Measurements from ENCODE around the gene IRF2.

Gene IRF2

GRCh38 chr4:184475096-184475461 is 729 bp upstream of the IRF2 start:
- no CpG with 5 or more reads among the region's 17 CpGs for WGBS (ENCODE audit: extremely low coverage, insufficient coverage, insufficient read length)

DNA sequence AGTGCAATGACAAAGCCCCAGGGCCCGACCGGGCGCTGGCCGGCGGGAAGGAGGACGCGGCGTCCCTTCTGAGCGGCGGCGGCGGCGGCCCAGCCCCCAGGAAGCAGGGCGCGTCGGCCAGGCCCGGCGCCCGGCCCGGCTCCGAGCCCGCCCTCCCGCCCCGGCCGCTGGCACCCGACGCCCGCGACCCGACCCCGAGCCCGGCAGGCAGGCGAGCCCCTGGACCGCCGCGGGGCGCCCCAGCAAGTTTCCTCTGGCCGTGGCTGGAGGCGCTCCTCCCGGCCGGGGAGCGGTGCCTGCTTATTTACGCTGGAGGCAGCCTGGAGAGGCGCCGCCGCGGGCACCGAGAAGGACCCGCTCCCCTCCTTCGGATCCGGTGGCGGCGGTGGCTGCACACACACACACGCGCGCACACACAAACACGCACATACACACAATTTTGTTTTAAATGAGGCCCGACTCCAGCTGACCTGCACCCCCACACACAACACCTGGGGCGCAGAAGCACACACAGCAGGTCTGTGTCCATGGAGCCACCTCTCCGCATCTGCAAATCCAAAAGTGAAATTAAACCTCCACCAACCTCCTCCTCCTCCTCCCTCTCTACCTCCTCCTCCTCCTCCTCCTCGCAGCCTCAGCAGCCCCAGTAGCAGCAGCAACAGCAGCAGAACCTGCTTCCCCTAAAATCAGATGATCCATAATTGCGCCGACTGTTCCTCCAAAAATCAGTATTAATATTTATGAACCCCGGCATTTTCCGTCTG is 669 bp downstream of the IRF2 start:
- DNase-seq = peak; percentile 35 to 55

More at GRCh38 chr4:184475096-184475461, 729 bp upstream of the IRF2 start:
- no peaks in the 10 kb centered on the region for H3K36me3 ChIP-seq (ENCODE audit: control insufficient read depth in 1 of 2, insufficient read depth in 2 of 2, low read length in 2 of 2)
- peak overlapping the region; percentile 39 for H3K4ac ChIP-seq (ENCODE audit: low read depth, low read length)
- H3K23ac ChIP-seq (ENCODE audit: low read length) = no peak overlapping the region
- H2BK120ac ChIP-seq (ENCODE audit: insufficient read depth, low read length, poor library complexity) = no peak overlapping the region
- peak overlapping the region; percentile 42 for H3K9ac ChIP-seq (ENCODE audit: low read length)
- H3K27me3 ChIP-seq (ENCODE audit: insufficient read depth, low read length) = no peaks in the 10 kb centered on the region
- no peak overlapping the region for H3K27ac ChIP-seq (ENCODE audit: low read depth, low read length)
- no peak overlapping the region for H2AK5ac ChIP-seq (ENCODE audit: low read length)
- peak overlapping the region; percentile 71 for H4K91ac ChIP-seq (ENCODE audit: low read depth, low read length)
- H3K4me2 ChIP-seq (ENCODE audit: low read length) = peak overlapping the region; percentile 96
- no peak overlapping the region for H2BK12ac ChIP-seq (ENCODE audit: low read length)
- peak; percentile 24 to 48 for DNase-seq
- peak overlapping the region; percentile 11 for H3K14ac ChIP-seq (ENCODE audit: low read length)
- H2BK5ac ChIP-seq (ENCODE audit: low read depth, low read length, poor library complexity) = no peak overlapping the region
- no peak overlapping the region for H4K12ac ChIP-seq (ENCODE audit: low read depth, low read length)
- peak overlapping the region; percentile 64 for H4K8ac ChIP-seq (ENCODE audit: low read depth, low read length)
- H3K79me1 ChIP-seq (ENCODE audit: low read length) = peaks cover 18% of the 10 kb centered on the region
- H3K4me3 ChIP-seq (ENCODE audit: low read depth, low read length) = peak overlapping the region; percentile 83
- H2AFZ ChIP-seq (ENCODE audit: insufficient read depth, low read length, poor library complexity) = peak overlapping the region; percentile 57
- H3K4me1 ChIP-seq (ENCODE audit: control insufficient read depth in 1 of 2, insufficient read depth in 2 of 2, low read length in 2 of 2) = peaks cover 0 to 9% of the 10 kb centered on the region in 2 experiments
- peaks cover 9% of the 10 kb centered on the region for H3K79me2 ChIP-seq (ENCODE audit: control insufficient read depth, insufficient read depth, low read length, poor library complexity)
- no peaks in the 10 kb centered on the region for H3K9me3 ChIP-seq (ENCODE audit: insufficient read depth, low read depth, low read length)
- H3K18ac ChIP-seq (ENCODE audit: low read length) = peak overlapping the region; percentile 30

DNA sequence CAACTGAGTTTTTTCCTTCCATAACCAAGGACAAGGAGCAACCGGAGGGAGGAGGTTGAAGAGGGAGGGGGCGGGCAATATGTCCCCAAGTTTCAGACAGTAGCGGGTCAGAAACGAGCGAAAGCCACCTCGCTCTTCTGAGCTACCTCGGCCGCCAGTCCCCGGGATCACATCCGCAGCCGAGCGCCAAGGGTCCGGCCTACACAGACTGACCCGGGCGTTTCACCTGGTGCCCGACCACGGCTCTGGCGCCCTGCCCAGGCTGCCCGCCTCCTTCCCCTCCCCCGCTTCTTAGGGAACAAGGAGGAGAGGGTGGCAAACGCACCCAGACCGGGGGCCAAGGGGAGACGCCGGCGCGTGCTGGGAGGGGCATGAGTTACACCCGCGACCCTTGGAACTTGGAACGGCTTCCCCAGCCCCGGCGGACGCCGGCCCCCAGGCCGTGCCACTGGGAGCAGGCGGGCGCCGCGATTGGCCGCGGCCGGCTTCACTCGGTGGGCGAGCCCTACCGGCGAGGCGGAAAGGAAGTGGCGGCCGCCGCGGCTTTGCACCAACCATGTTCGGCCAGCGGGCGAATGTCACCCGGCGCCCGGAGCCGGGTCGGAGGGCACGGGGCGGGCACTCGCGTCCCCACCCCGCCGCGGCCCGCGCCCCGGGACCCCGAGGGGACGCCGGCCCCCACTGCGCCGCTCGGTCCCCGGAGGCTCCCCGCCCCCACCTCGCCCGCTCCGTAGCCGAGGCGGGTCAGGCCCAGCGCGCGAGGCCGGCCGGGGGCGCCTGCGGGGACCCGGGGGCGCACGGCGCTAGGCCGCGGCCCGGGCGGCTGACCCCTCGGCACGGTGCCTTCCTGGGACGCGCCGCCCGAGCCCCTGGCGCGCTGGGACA is 1.5 kb downstream of the IRF2 start:
- Histone ChIP-seq H2AFZ (ENCODE audit: insufficient read depth, low read length, poor library complexity) (peak overlapping the region; percentile 77), H3K14ac (ENCODE audit: low read length) (peak overlapping the region; percentile 98), H3K18ac (ENCODE audit: low read length) (peak overlapping the region; percentile 97), H3K79me1 (ENCODE audit: low read length) (peaks cover 18% of the 10 kb centered on the region), H4K91ac (ENCODE audit: low read depth, low read length) (peak overlapping the region; percentile 95), H2BK120ac (ENCODE audit: insufficient read depth, low read length, poor library complexity) (peak overlapping the region; percentile 65), H3K4me2 (ENCODE audit: low read length) (peak overlapping the region; percentile 88), H3K36me3 (ENCODE audit: control insufficient read depth in 1 of 2, insufficient read depth in 2 of 2, low read length in 2 of 2) (no peaks in the 10 kb centered on the region), H3K4ac (ENCODE audit: low read depth, low read length) (peak overlapping the region; percentile 52), H3K27ac (ENCODE audit: low read depth, low read length) (peak overlapping the region; percentile 68), H2AK5ac (ENCODE audit: low read length) (no peak overlapping the region), H3K4me1 (ENCODE audit: control insufficient read depth in 1 of 2, insufficient read depth in 2 of 2, low read length in 2 of 2) (peaks cover 0 to 9% of the 10 kb centered on the region in 2 experiments), H3K9ac (ENCODE audit: low read length) (peak overlapping the region; percentile 92), H3K9me3 (ENCODE audit: insufficient read depth, low read depth, low read length) (no peaks in the 10 kb centered on the region), H4K12ac (ENCODE audit: low read depth, low read length) (peak overlapping the region; percentile 76), H3K27me3 (ENCODE audit: insufficient read depth, low read length) (no peaks in the 10 kb centered on the region), H2BK5ac (ENCODE audit: low read depth, low read length, poor library complexity) (peak overlapping the region; percentile 34), H2BK12ac (ENCODE audit: low read length) (peak overlapping the region; percentile 12), H4K8ac (ENCODE audit: low read depth, low read length) (peak overlapping the region; percentile 82), H3K4me3 (ENCODE audit: low read depth, low read length) (peak overlapping the region; percentile 88), H3K79me2 (ENCODE audit: control insufficient read depth, insufficient read depth, low read length, poor library complexity) (peaks cover 9% of the 10 kb centered on the region), H3K23ac (ENCODE audit: low read length) (no peak overlapping the region)
- whole genome bisulfite sequencing (ENCODE audit: extremely low coverage, insufficient coverage, insufficient read length) = no CpG with 5 or more reads among the region's 104 CpGs
- DNase-seq = peak; percentile 68 to 82

More for the DNA sequence above, 669 bp downstream of the IRF2 start:
- H3K4ac ChIP-seq (ENCODE audit: low read depth, low read length) = peak overlapping the region; percentile 63
- peak overlapping the region; percentile 82 for H4K8ac ChIP-seq (ENCODE audit: low read depth, low read length)
- no peaks in the 10 kb centered on the region for H3K36me3 ChIP-seq (ENCODE audit: control insufficient read depth in 1 of 2, insufficient read depth in 2 of 2, low read length in 2 of 2)
- peaks cover 0 to 9% of the 10 kb centered on the region in 2 experiments for H3K4me1 ChIP-seq (ENCODE audit: control insufficient read depth in 1 of 2, insufficient read depth in 2 of 2, low read length in 2 of 2)
- H3K27ac ChIP-seq (ENCODE audit: low read depth, low read length) = peak overlapping the region; percentile 68
- peak overlapping the region; percentile 90 for H2BK120ac ChIP-seq (ENCODE audit: insufficient read depth, low read length, poor library complexity)
- WGBS (ENCODE audit: extremely low coverage, insufficient coverage, insufficient read length) = no CpG with 5 or more reads among the region's 65 CpGs
- H3K9me3 ChIP-seq (ENCODE audit: insufficient read depth, low read depth, low read length) = no peaks in the 10 kb centered on the region
- H4K12ac ChIP-seq (ENCODE audit: low read depth, low read length) = peak overlapping the region; percentile 64
- peak overlapping the region; percentile 8 for H2BK12ac ChIP-seq (ENCODE audit: low read length)
- H3K27me3 ChIP-seq (ENCODE audit: insufficient read depth, low read length) = no peaks in the 10 kb centered on the region
- peak overlapping the region; percentile 67 for H2AK5ac ChIP-seq (ENCODE audit: low read length)
- H4K91ac ChIP-seq (ENCODE audit: low read depth, low read length) = peak overlapping the region; percentile 95
- peak overlapping the region; percentile 98 for H3K14ac ChIP-seq (ENCODE audit: low read length)
- peaks cover 18% of the 10 kb centered on the region for H3K79me1 ChIP-seq (ENCODE audit: low read length)
- H3K4me2 ChIP-seq (ENCODE audit: low read length) = peak overlapping the region; percentile 88
- H3K9ac ChIP-seq (ENCODE audit: low read length) = peak overlapping the region; percentile 92
- H3K79me2 ChIP-seq (ENCODE audit: control insufficient read depth, insufficient read depth, low read length, poor library complexity) = peaks cover 9% of the 10 kb centered on the region
- peak overlapping the region; percentile 97 for H3K18ac ChIP-seq (ENCODE audit: low read length)
- H2BK5ac ChIP-seq (ENCODE audit: low read depth, low read length, poor library complexity) = peak overlapping the region; percentile 77
- H3K23ac ChIP-seq (ENCODE audit: low read length) = no peak overlapping the region
- H3K4me3 ChIP-seq (ENCODE audit: low read depth, low read length) = peak overlapping the region; percentile 88
- peak overlapping the region; percentile 77 for H2AFZ ChIP-seq (ENCODE audit: insufficient read depth, low read length, poor library complexity)

- Histone ChIP-seq H2BK12ac (ENCODE audit: low read length) (no peak overlapping the region), H3K18ac (ENCODE audit: low read length) (no peak overlapping the region), H2AFZ (ENCODE audit: insufficient read depth, low read length, poor library complexity) (peak overlapping the region; percentile 77), H2BK120ac (ENCODE audit: insufficient read depth, low read length, poor library complexity) (no peak overlapping the region), H3K4ac (ENCODE audit: low read depth, low read length) (peak overlapping the region; percentile 26), H3K27me3 (ENCODE audit: insufficient read depth, low read length) (no peaks in the 10 kb centered on the region), H3K14ac (ENCODE audit: low read length) (peak overlapping the region; percentile 75), H4K91ac (ENCODE audit: low read depth, low read length) (peak overlapping the region; percentile 95), H3K4me1 (ENCODE audit: control insufficient read depth in 1 of 2, insufficient read depth in 2 of 2, low read length in 2 of 2) (peaks cover 0 to 9% of the 10 kb centered on the region in 2 experiments), H3K4me2 (ENCODE audit: low read length) (peak overlapping the region; percentile 88), H2BK5ac (ENCODE audit: low read depth, low read length, poor library complexity) (no peak overlapping the region), H4K12ac (ENCODE audit: low read depth, low read length) (no peak overlapping the region), H3K27ac (ENCODE audit: low read depth, low read length) (peak overlapping the region; percentile 68), H3K9ac (ENCODE audit: low read length) (peak overlapping the region; percentile 49), H3K79me2 (ENCODE audit: control insufficient read depth, insufficient read depth, low read length, poor library complexity) (peaks cover 9% of the 10 kb centered on the region), H2AK5ac (ENCODE audit: low read length) (no peak overlapping the region), H3K36me3 (ENCODE audit: control insufficient read depth in 1 of 2, insufficient read depth in 2 of 2, low read length in 2 of 2) (no peaks in the 10 kb centered on the region), H4K8ac (ENCODE audit: low read depth, low read length) (peak overlapping the region; percentile 82), H3K9me3 (ENCODE audit: insufficient read depth, low read depth, low read length) (no peaks in the 10 kb centered on the region), H3K4me3 (ENCODE audit: low read depth, low read length) (peak overlapping the region; percentile 88), H3K23ac (ENCODE audit: low read length) (no peak overlapping the region), H3K79me1 (ENCODE audit: low read length) (peaks cover 18% of the 10 kb centered on the region)
- WGBS (ENCODE audit: extremely low coverage, insufficient coverage, insufficient read length) = no CpG with 5 or more reads among the region's 13 CpGs
- no peak for DNase-seq
Measured at GRCh38 chr4:184471881-184472613, 2.3 kb downstream of the IRF2 start.
